ENCODE data around the gene TNS1.

The TNS1 gene

GRCh38 chr2:217851191-217852020 is 151.4 kb downstream of the TNS1 start:
- Histone ChIP-seq H3K27me3 (replicated peaks; ENCODE audit: control insufficient read depth, insufficient read depth, low read length, poor library complexity, severe bottlenecking) (no peaks in the 10 kb centered on the region), H3K4me3 (ENCODE audit: insufficient read depth, low read depth, low read length, poor library complexity, severe bottlenecking) (no peak overlapping the region), H3K27ac (ENCODE audit: insufficient read depth, low read length, poor library complexity, severe bottlenecking) (no peak overlapping the region), H3K4me1 (ENCODE audit: control insufficient read depth, insufficient read depth, low read length, poor library complexity, severe bottlenecking) (no peaks in the 10 kb centered on the region), H3K36me3 (ENCODE audit: control insufficient read depth, insufficient read depth, low read length) (no peaks in the 10 kb centered on the region), H3K9me3 (ENCODE audit: control insufficient read depth, low read length) (no peaks in the 10 kb centered on the region)
- DNase-seq, result no peak

- Histone ChIP-seq H3K4me3 (ENCODE audit: insufficient read depth, low read depth, low read length, poor library complexity, severe bottlenecking) (no peak overlapping the region), H3K4me1 (ENCODE audit: control insufficient read depth, insufficient read depth, low read length, poor library complexity, severe bottlenecking) (no peaks in the 10 kb centered on the region), H3K27ac (ENCODE audit: insufficient read depth, low read length, poor library complexity, severe bottlenecking) (no peak overlapping the region), H3K27me3 (replicated peaks; ENCODE audit: control insufficient read depth, insufficient read depth, low read length, poor library complexity, severe bottlenecking) (no peaks in the 10 kb centered on the region), H3K36me3 (ENCODE audit: control insufficient read depth, insufficient read depth, low read length) (no peaks in the 10 kb centered on the region), H3K9me3 (ENCODE audit: control insufficient read depth, low read length) (no peaks in the 10 kb centered on the region)
- DNase-seq, result no peak
These were observed 153.4 kb downstream of the TNS1 start for GRCh38 chr2:217849154-217849975.

GRCh38 chr2:217848351-217848957 is 154.3 kb downstream of the TNS1 start:
- Histone ChIP-seq H3K9me3 (ENCODE audit: control insufficient read depth, low read length) (no peaks in the 10 kb centered on the region), H3K4me3 (ENCODE audit: insufficient read depth, low read depth, low read length, poor library complexity, severe bottlenecking) (no peak overlapping the region), H3K36me3 (ENCODE audit: control insufficient read depth, insufficient read depth, low read length) (no peaks in the 10 kb centered on the region), H3K4me1 (ENCODE audit: control insufficient read depth, insufficient read depth, low read length, poor library complexity, severe bottlenecking) (no peaks in the 10 kb centered on the region), H3K27me3 (replicated peaks; ENCODE audit: control insufficient read depth, insufficient read depth, low read length, poor library complexity, severe bottlenecking) (no peaks in the 10 kb centered on the region), H3K27ac (ENCODE audit: insufficient read depth, low read length, poor library complexity, severe bottlenecking) (no peak overlapping the region)
- no peak for DNase-seq

GRCh38 chr2:217847552-217848350 is 155.0 kb downstream of the TNS1 start:
- no peak for DNase-seq

GRCh38 chr2:217847115-217847514 is 155.7 kb downstream of the TNS1 start:
- Histone ChIP-seq H3K27ac (ENCODE audit: insufficient read depth, low read length, poor library complexity, severe bottlenecking) (no peak overlapping the region), H3K36me3 (ENCODE audit: control insufficient read depth, insufficient read depth, low read length) (no peaks in the 10 kb centered on the region), H3K27me3 (replicated peaks; ENCODE audit: control insufficient read depth, insufficient read depth, low read length, poor library complexity, severe bottlenecking) (no peaks in the 10 kb centered on the region), H3K9me3 (ENCODE audit: control insufficient read depth, low read length) (no peaks in the 10 kb centered on the region), H3K4me3 (ENCODE audit: insufficient read depth, low read depth, low read length, poor library complexity, severe bottlenecking) (no peak overlapping the region), H3K4me1 (ENCODE audit: control insufficient read depth, insufficient read depth, low read length, poor library complexity, severe bottlenecking) (no peaks in the 10 kb centered on the region)
- DNase-seq, result no peak

More at GRCh38 chr2:217847552-217848350, 155.0 kb downstream of the TNS1 start:
- H3K27me3 ChIP-seq (replicated peaks; ENCODE audit: control insufficient read depth, insufficient read depth, low read length, poor library complexity, severe bottlenecking), result no peaks in the 10 kb centered on the region
- no peaks in the 10 kb centered on the region for H3K9me3 ChIP-seq (ENCODE audit: control insufficient read depth, low read length)
- no peaks in the 10 kb centered on the region for H3K36me3 ChIP-seq (ENCODE audit: control insufficient read depth, insufficient read depth, low read length)
- no peaks in the 10 kb centered on the region for H3K4me1 ChIP-seq (ENCODE audit: control insufficient read depth, insufficient read depth, low read length, poor library complexity, severe bottlenecking)
- no peak overlapping the region for H3K27ac ChIP-seq (ENCODE audit: insufficient read depth, low read length, poor library complexity, severe bottlenecking)
- no peak overlapping the region for H3K4me3 ChIP-seq (ENCODE audit: insufficient read depth, low read depth, low read length, poor library complexity, severe bottlenecking)

GRCh38 chr2:217846321-217846743 is 156.5 kb downstream of the TNS1 start:
- H3K27ac ChIP-seq (ENCODE audit: insufficient read depth, low read length, poor library complexity, severe bottlenecking), result no peak overlapping the region
- no peaks in the 10 kb centered on the region for H3K27me3 ChIP-seq (replicated peaks; ENCODE audit: control insufficient read depth, insufficient read depth, low read length, poor library complexity, severe bottlenecking)
- H3K9me3 ChIP-seq (ENCODE audit: control insufficient read depth, low read length), result no peaks in the 10 kb centered on the region
- no peaks in the 10 kb centered on the region for H3K4me1 ChIP-seq (ENCODE audit: control insufficient read depth, insufficient read depth, low read length, poor library complexity, severe bottlenecking)
- DNase-seq, result no peak
- H3K4me3 ChIP-seq (ENCODE audit: insufficient read depth, low read depth, low read length, poor library complexity, severe bottlenecking), result no peak overlapping the region
- H3K36me3 ChIP-seq (ENCODE audit: control insufficient read depth, insufficient read depth, low read length), result no peaks in the 10 kb centered on the region

GRCh38 chr2:217845301-217845700 is 157.5 kb downstream of the TNS1 start:
- Histone ChIP-seq H3K27me3 (replicated peaks; ENCODE audit: control insufficient read depth, insufficient read depth, low read length, poor library complexity, severe bottlenecking) (no peaks in the 10 kb centered on the region), H3K36me3 (ENCODE audit: control insufficient read depth, insufficient read depth, low read length) (no peaks in the 10 kb centered on the region), H3K9me3 (ENCODE audit: control insufficient read depth, low read length) (no peaks in the 10 kb centered on the region), H3K4me1 (ENCODE audit: control insufficient read depth, insufficient read depth, low read length, poor library complexity, severe bottlenecking) (no peaks in the 10 kb centered on the region), H3K27ac (ENCODE audit: insufficient read depth, low read length, poor library complexity, severe bottlenecking) (no peak overlapping the region), H3K4me3 (ENCODE audit: insufficient read depth, low read depth, low read length, poor library complexity, severe bottlenecking) (no peak overlapping the region)
- no peak for DNase-seq

GRCh38 chr2:217844696-217845095 is 158.1 kb downstream of the TNS1 start:
- Histone ChIP-seq H3K36me3 (ENCODE audit: control insufficient read depth, insufficient read depth, low read length) (no peaks in the 10 kb centered on the region), H3K9me3 (ENCODE audit: control insufficient read depth, low read length) (no peaks in the 10 kb centered on the region), H3K4me1 (ENCODE audit: control insufficient read depth, insufficient read depth, low read length, poor library complexity, severe bottlenecking) (no peaks in the 10 kb centered on the region), H3K27ac (ENCODE audit: insufficient read depth, low read length, poor library complexity, severe bottlenecking) (no peak overlapping the region), H3K4me3 (ENCODE audit: insufficient read depth, low read depth, low read length, poor library complexity, severe bottlenecking) (no peak overlapping the region), H3K27me3 (replicated peaks; ENCODE audit: control insufficient read depth, insufficient read depth, low read length, poor library complexity, severe bottlenecking) (no peaks in the 10 kb centered on the region)
- no peak for DNase-seq

GRCh38 chr2:217843324-217843723 is 159.5 kb downstream of the TNS1 start:
- DNase-seq, result no peak
- Histone ChIP-seq H3K9me3 (ENCODE audit: control insufficient read depth, low read length) (no peaks in the 10 kb centered on the region), H3K4me3 (ENCODE audit: insufficient read depth, low read depth, low read length, poor library complexity, severe bottlenecking) (no peak overlapping the region), H3K36me3 (ENCODE audit: control insufficient read depth, insufficient read depth, low read length) (no peaks in the 10 kb centered on the region), H3K27ac (ENCODE audit: insufficient read depth, low read length, poor library complexity, severe bottlenecking) (no peak overlapping the region), H3K27me3 (replicated peaks; ENCODE audit: control insufficient read depth, insufficient read depth, low read length, poor library complexity, severe bottlenecking) (no peaks in the 10 kb centered on the region), H3K4me1 (ENCODE audit: control insufficient read depth, insufficient read depth, low read length, poor library complexity, severe bottlenecking) (no peaks in the 10 kb centered on the region)

Measured in effector memory CD4-positive, alpha-beta T cell (primary cell).